Endothelial cell of umbilical vein (primary cell): ENCODE measurements around the gene THUMPD3. TPM values are rescaled to one million over a fixed set of nuclear protein-coding genes. Genes with fewer than 3 reads are reported as not detected.

ENCODE experiments used
- BruUV-seq: library from RNA; stranded (reverse); fragments of 400-500 nt; replicated peaks from 2 replicates; lab custom pipeline; 2021; lab: Mats Ljungman, UMichigan
- CTCF ChIA-PET: fragments of 300-600, 350-600 bp; sonication (Branson Sonifier 250); formaldehyde crosslinking; loops from one replicate; lab custom pipeline; 2021; ENCODE audit warnings: antibody characterized with exemption, inconsistent platforms; lab: Charles Lee
- POLR2A ChIA-PET: fragments of 300-600, 350-600 bp; sonication (Branson Sonifier 250); formaldehyde crosslinking; loops from one replicate; lab custom pipeline; 2021; ENCODE audit warnings: antibody characterized with exemption, inconsistent platforms; lab: Charles Lee
- DNase-seq: peaks from one replicate; pipeline ENCODE4 v3.0.0-alpha.2; 2011; ENCODE audit warnings: low read depth, low spot score
- FAIRE-seq: peaks from 2 replicates; lab custom pipeline; 2011; peaks lifted over from hg19 to GRCh38; lab: Jason Lieb, UNC
- H2AFZ ChIP-seq: 2 replicates; pipeline ENCODE4 v1.6.0; 2012; ENCODE audit warnings: low read depth, low read length, control low read depth, inconsistent platforms
- H3K27ac ChIP-seq: 2 replicates; pipeline ENCODE4 v1.5.1; 2011; ENCODE audit warnings: low read depth, mild to moderate bottlenecking, control low read depth, low read length, moderate library complexity; ENCODE audit not compliant: insufficient read depth
- H3K27me3 ChIP-seq, 2 experiments: 2 replicates each; pipeline versions ENCODE4 v1.6.0 to v1.6.1; 2011; ENCODE audit warnings: low read length in 2 of 2, mixed read lengths in 1 of 2; ENCODE audit not compliant: control insufficient read depth in 2 of 2, insufficient read depth in 2 of 2
- H3K36me3 ChIP-seq, 2 experiments: 2 replicates in 1 of 2; 3 replicates in 1 of 2; pipeline ENCODE4 v1.5.1; 2011; ENCODE audit warnings: low read length in 2 of 2, mild to moderate bottlenecking in 1 of 2, moderate library complexity in 1 of 2; ENCODE audit not compliant: control insufficient read depth in 2 of 2, insufficient read depth in 2 of 2; ENCODE audit errors: extremely low read depth in 1 of 2
- H3K4me1 ChIP-seq: 3 replicates; pipeline ENCODE4 v1.5.1; 2011; ENCODE audit warnings: mild to moderate bottlenecking, low read length; ENCODE audit not compliant: control insufficient read depth, insufficient read depth; ENCODE audit errors: extremely low read depth
- H3K4me2 ChIP-seq: 2 replicates; pipeline ENCODE4 v1.6.1; 2011; ENCODE audit warnings: low read length, control low read depth, mixed read lengths; ENCODE audit not compliant: insufficient read depth
- H3K4me3 ChIP-seq, 3 experiments: fragments of 200-600 bp in 1 of 3; sonication (generic), shearing (Covaris generic) in 1 of 3; replicated peaks in 1 of 3; 2 replicates each; pipeline ENCODE4 v1.5.1; 2011 to 2016; ENCODE audit warnings: control low read depth in 3 of 3, low read length in 3 of 3, mild to moderate bottlenecking in 2 of 3, inconsistent platforms in 1 of 3, low read depth in 1 of 3, moderate library complexity in 1 of 3; ENCODE audit not compliant: insufficient read depth in 1 of 3
- H3K79me2 ChIP-seq: 2 replicates; pipeline ENCODE4 v1.6.0; 2012; ENCODE audit warnings: low read length, inconsistent platforms; ENCODE audit not compliant: control insufficient read depth, insufficient read depth
- H3K9ac ChIP-seq: replicated peaks from 2 replicates; pipeline ENCODE3; 2011; ENCODE audit warnings: low read length, control low read depth; ENCODE audit not compliant: insufficient read depth; ENCODE audit errors: extremely low read depth
- H3K9me1 ChIP-seq: replicated peaks from 3 replicates; pipeline ENCODE4 v1.6.0; 2011; ENCODE audit warnings: mild to moderate bottlenecking, low read length; ENCODE audit not compliant: control insufficient read depth, insufficient read depth; ENCODE audit errors: extremely low read depth
- H3K9me3 ChIP-seq: replicated peaks from 2 replicates; pipeline ENCODE4 v1.5.1; 2012; ENCODE audit warnings: low read length, inconsistent platforms; ENCODE audit not compliant: control insufficient read depth, insufficient read depth
- H4K20me1 ChIP-seq: replicated peaks from 2 replicates; pipeline ENCODE3; 2011; ENCODE audit warnings: mild to moderate bottlenecking, low read length; ENCODE audit not compliant: control insufficient read depth, insufficient read depth; ENCODE audit errors: extremely low read depth
- CTCF ChIP-seq, 2 donors: IDR thresholded peaks; 1 replicate in 1 of 2; 2 replicates in 1 of 2; pipeline ENCODE4 v1.5.1; 2011; ENCODE audit warnings: low read length in 2 of 2, mild to moderate bottlenecking in 2 of 2, moderate library complexity in 2 of 2, control low read depth in 1 of 2, inconsistent platforms in 1 of 2, low read depth in 1 of 2; ENCODE audit not compliant: insufficient read depth in 1 of 2; ENCODE audit errors: extremely low read depth in 1 of 2
- EZH2 ChIP-seq: IDR thresholded peaks from 2 replicates; pipeline ENCODE4 v1.6.1; 2012; ENCODE audit warnings: borderline replicate concordance, low read depth, mild to moderate bottlenecking, moderate library complexity, low read length, inconsistent platforms; ENCODE audit not compliant: severe bottlenecking
- FOS ChIP-seq: IDR thresholded peaks from 2 replicates; pipeline ENCODE4 v1.6.1; 2011; ENCODE audit warnings: mild to moderate bottlenecking, low read length, moderate library complexity, borderline replicate concordance; ENCODE audit not compliant: insufficient read depth
- GATA2 ChIP-seq: IDR thresholded peaks from 2 replicates; pipeline ENCODE4 v1.7.0; 2011; ENCODE audit warnings: low read depth, mild to moderate bottlenecking, moderate library complexity, mixed read lengths, low read length; ENCODE audit not compliant: insufficient read length, insufficient read depth
- JUN ChIP-seq: IDR thresholded peaks from 2 replicates; pipeline ENCODE4 v1.6.1; 2011; ENCODE audit warnings: borderline replicate concordance, low read depth; ENCODE audit not compliant: insufficient read length, insufficient read depth
- MAX ChIP-seq: IDR thresholded peaks from 2 replicates; pipeline ENCODE4 v1.6.1; 2011; ENCODE audit not compliant: insufficient read depth, insufficient read length
- MYC ChIP-seq: IDR thresholded peaks from one replicate; pipeline ENCODE4 v1.6.1; 2011; ENCODE audit warnings: mild to moderate bottlenecking, low read depth, low read length
- POLR2A ChIP-seq: IDR thresholded peaks from 2 replicates; pipeline ENCODE4 v1.6.1; 2012; ENCODE audit warnings: low read depth, mild to moderate bottlenecking, control low read depth, low read length
- POLR2AphosphoS5 ChIP-seq: IDR thresholded peaks from 2 replicates; pipeline ENCODE4 v1.6.1; 2012; ENCODE audit warnings: low read depth, mild to moderate bottlenecking, control low read depth, low read length, moderate library complexity; ENCODE audit not compliant: insufficient read depth
- dilution Hi-C: fragments of 300-500 bp; cut with MboI; formaldehyde crosslinking; loops from one replicate; pipeline ENCODE4 v1.15.0; 2019; ENCODE audit warnings: low sequenced_read_pairs; ENCODE audit not compliant: extremely low pct_ligation_motif_present
- intact Hi-C: fragments of 100-400 bp; cut with micrococcal nuclease; formaldehyde crosslinking; loops from one replicate; pipeline ENCODE4 v1.10.0; 2022
- polyA plus RNA-seq, 4 experiments: library from polyadenylated mRNA; depleted of rRNA in 3 of 4; stranded (reverse) in 3 of 4; unstranded in 1 of 4; fragments of >200 nt; gene quantifications; 2 replicates each; pipeline versions ENCODE4 v1.2.1 to v1.2.3, GENCODE V29; 2011 to 2012; ENCODE audit warnings: missing spikeins in 1 of 4
- total RNA-seq: library from RNA; stranded (reverse); gene quantifications from 2 replicates; pipeline ENCODE4 v1.2.3, GENCODE V29; 2021

The THUMPD3 gene
- total and polyA plus RNA-seq, 2 donors (not counting 3 experiments of a cell fraction or from before 2014, with no cell fraction given), result 10.0 to 26.5 TPM

GRCh38 chr3:9415485-9416138 lies 52.8 kb downstream of the THUMPD3 start:
- Histone ChIP-seq H3K79me2 (peaks cover 98% of the 10 kb centered on the region), H3K4me3 (no peak overlapping the region), H3K4me1 (peaks cover 14% of the 10 kb centered on the region), H4K20me1 (peaks cover 31% of the 10 kb centered on the region), H3K9me1 (no peaks in the 10 kb centered on the region), H3K27me3 (no peaks in the 10 kb centered on the region), H3K9ac (no peak overlapping the region), H3K36me3 (peaks cover 0 to 2% of the 10 kb centered on the region in 2 experiments), H3K4me2 (no peak overlapping the region), H2AFZ (no peak overlapping the region), H3K27ac (no peak overlapping the region), H3K9me3 (no peaks in the 10 kb centered on the region)
- dilution Hi-C loops, result no loop called here
- no TSS peak for BruUV-seq
- no peak for FAIRE-seq
- POLR2A ChIA-PET, result no interaction called here
- intact Hi-C loops, result no loop called here
- CTCF ChIA-PET, result interaction anchor here (1.2 to 1.9 kb wide), 2 partner anchors 11 to 16 kb away, joined by 6 to 7 read pairs; no protein-coding TSS in a partner anchor
- TF ChIP-seq MAX (no peak), JUN (no peak), EZH2 (no peak), GATA2 (no peak), MYC (no peak), CTCF (IDR thresholded peaks at IDR 0.05; ENCODE audit: extremely low read depth in 1 of 2, insufficient read depth in 1 of 2, low read depth in 1 of 2, low read length in 2 of 2) (no peak), FOS (no peak), POLR2AphosphoS5 (no peak), POLR2A (no peak)
- DNase-seq, result no peak
